GM21717 (cell line): ENCODE results near the gene INPP4B.

Experiments used
- ATAC-seq: cut with Tn5 transposase; IDR thresholded peaks from one replicate; pipeline ENCODE4 v1.9.1; 2021; ENCODE audit warnings: mild to moderate bottlenecking, moderate library complexity; ENCODE audit not compliant: unreplicated experiment

Gene INPP4B

DNA sequence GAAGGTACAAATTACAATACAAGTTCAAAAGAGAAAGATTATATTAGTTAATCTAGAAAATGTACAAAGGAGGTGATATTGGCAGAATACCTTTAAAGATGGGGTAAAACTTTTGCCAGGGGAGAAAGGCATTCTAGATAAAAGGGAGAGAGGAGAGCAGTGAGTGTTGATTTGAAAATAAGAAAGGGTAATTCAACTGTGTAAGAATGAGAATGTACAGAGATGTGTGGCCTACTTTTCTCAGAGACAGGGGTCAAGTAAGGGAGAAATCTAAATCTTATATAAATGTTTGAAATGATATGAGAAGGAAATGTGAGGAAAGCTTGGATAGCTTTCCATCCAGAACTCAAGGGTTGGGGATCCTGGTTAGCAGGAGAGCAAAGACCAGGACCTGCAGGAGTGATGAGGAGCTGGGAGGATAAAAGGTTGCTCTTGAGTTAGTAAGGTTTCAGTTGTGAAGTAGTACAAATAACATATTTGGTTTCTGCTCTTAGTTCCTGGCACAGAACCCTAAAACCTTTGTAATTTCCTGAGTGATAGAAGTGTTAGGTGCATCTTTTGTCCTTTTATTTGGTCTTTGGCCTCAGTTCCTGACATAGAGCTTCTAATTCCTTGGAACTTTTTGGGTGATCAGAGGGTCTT, 489.9 kb downstream of the INPP4B start:
- ATAC-seq, result no peak

DNA sequence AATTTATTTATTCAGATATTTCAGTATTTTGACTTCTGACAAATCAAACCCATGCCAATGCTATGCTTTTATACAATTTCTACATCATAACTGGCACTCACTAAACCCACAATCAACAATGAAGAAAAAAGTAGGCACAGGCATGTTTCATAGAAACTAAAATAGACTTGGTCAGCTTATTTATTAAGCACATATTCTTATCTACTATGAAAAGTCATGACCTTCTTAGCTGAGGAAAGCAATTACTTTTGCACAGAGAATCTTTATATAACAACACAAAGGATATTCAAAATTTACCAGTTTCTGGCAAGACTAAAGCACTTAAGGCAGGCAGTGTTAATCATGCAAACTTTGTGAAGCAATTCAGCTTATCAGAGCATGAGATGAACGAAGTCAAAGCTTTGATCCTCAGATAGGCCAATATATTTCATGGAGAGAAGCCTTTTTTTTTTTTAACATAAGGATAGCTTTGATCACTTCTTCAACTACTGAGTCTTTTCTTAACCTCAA, 490.6 kb downstream of the INPP4B start:
- no peak for ATAC-seq

DNA sequence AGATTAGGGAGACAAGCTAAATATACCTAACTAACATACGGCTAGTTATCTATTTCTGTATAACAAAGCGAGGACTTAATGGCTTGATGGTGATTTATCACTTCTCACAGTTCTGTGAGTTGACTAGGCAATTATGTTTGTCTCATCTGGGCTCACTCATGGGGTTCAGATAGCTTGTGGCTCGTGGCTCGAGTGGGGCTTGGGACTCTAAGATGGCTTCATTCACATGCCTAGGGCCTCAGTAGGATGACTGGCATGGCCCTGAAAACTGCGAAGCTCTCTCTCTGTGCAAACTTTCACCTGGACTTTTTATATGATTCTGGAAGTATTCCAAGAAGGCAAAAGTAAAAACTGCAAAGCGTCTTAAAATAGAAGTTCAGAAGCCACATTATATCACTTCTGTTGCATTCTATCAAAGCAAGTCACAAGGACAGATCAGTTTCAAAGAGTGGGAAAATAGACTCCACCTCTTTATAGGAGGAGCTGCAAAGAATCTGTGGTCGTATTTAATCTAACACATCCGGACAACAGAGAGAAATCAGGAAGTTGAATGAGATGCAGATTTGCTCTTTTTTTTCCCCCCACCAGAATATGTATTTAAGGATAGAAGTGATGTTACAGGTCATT, 491.2 kb downstream of the INPP4B start:
- ATAC-seq, result no peak

DNA sequence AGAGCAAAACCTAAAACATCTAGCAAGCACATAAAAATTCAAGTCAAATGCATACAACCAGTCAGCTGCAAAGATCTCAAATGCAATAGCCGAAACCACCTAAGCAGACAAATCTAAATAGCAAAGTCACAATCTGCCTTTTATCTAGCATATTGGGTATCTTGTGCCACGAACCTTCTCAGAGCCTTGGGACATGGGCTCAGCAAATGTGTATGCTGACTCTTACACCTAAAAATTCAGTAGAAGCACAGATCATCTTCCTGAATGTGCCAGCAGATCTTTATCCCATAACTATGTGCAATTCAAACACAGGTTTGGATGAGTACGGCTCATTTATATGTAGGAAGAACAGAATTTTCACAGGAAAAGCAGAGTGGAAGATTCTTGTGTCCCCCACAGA, 492.1 kb downstream of the INPP4B start:
- no peak for ATAC-seq

DNA sequence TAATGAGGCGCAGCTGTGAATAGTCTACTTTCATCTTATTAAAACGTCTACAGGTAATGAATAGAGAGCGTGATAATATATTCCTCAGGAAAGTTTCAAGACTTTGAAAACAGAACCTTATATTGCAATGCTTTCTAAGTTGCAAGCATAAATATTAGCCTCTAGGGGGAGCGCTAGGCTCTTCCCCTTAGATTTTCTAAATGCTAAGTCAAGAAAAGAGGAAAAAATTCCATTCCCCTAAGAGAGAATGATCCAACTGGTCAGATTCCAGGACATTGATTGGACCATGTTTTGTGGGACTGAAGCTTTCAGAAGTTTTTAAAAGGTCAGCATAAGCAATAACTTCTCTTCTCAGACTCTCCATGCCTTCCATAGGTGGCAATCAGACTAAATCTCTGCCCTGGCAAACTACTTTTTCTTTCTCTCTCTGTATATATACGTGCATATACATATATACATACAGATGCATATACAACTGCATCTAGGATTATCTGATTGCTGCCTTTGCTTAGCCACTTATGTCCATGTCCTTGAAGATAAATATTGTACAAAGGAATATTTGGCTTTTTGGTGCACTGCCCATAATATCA, 492.9 kb downstream of the INPP4B start:
- no peak for ATAC-seq

DNA sequence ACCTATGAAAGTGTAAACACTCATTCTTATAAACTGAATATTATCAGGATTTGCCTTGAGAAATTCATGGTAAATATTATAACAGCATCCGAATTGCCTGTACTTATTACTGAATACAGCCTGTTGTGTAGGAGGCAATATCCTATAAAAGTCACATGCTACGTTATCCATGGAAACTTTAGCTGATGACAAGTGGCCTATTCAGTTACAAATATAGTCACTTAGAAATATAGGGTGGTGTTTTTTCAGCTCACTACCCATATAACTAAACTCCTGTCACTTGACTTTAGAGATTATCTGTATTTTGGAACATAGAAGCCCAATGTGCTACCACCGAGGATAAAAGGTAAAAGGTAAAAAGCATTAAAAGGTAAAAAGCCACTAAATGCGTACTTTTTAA, 493.4 kb downstream of the INPP4B start:
- ATAC-seq, result no peak

DNA sequence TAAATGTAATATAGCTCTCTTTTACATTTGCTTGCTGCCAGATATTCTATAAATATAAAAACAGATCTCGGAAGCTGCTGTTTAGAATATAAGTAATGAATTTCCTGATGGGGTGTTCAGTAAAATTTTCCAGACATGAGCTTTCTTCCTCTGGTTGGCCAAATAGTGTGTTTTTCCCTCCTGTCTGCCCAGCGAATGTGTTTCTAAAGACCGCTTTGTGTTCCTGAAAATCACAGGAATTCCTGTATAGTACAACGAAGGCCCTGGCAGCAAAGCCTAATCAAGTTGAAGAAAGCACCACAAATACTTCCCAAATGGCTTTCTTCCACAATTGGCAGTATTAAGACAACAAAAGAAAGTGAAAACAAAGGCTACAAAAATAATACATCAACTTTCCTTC, 494.1 kb downstream of the INPP4B start:
- ATAC-seq, result no peak

DNA sequence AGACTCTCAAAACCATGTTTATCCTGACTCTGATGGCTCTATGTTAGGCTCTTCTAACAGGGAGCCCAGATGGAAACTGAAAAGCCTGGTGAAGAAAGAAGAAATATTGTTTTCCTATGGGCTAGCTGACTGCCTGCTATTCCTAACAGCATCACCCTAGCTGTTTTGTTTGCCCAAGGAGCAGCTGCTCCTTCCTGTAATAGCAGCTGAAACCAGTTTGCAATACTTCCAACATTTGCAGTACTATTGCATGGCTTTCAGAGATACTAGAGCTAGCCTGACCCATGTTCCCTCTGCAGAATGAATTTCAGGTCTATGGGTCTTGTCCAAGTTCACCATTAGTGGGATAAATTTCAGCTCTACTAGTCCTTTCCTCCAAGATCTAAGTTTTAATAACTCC, 495.2 kb downstream of the INPP4B start:
- no peak for ATAC-seq

DNA sequence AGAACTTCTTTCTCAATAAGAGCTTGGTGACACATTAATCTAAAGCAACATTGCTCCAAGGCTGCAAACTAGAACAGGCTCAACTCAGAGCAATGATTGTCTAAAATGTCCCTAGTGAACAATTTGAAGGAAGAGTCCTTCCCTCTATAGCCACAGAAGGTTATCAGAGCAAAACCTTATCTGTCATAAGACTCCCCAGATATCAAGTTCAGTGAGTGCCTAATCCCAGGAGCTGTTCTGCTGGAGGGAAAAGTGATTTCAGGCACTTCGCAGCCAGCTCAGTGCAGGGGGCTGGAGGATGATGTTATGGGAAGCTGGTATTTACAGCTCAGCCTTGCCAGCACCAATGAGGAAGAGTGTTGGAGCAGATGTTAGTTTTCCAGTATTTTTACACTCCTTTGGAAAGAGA, 497.5 kb downstream of the INPP4B start:
- no peak for ATAC-seq

DNA sequence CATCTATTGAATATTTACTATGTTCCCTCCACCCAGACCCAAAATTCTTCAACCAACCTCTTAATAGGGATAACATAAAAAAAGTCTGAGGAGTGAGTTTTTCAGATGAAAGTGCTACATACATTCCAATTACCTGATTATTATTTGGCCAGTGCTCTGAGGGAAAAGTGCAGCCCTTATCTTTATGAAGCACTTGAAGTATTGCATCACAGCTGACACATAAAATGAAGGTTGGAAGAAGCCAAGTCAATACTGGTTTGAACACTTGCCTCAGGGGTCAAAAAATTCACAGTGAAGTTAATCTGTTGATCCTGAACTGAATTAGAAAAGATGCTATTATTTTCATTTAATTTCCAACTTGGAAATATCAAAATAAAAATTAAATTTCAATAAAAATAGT, 498.9 kb downstream of the INPP4B start:
- ATAC-seq, result no peak

DNA sequence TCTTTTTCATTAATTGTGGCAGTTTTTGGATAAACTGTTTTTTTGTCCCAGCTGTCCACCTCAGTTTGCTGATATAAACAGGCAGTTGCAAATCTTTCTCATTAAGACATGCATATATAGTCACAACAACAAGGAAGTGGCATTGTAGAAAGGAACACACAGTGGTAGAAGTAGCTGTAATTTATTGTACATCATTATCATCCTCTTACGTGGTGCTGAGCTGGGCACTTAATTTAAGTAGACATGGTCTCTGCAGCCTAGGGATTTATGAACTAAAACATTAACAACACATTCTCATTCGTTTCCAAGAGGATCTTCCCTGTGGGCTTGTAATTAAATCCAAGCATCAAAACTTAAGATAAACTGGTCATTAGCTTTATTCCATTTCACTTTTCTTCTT, 500.2 kb downstream of the INPP4B start:
- ATAC-seq, result no peak

DNA sequence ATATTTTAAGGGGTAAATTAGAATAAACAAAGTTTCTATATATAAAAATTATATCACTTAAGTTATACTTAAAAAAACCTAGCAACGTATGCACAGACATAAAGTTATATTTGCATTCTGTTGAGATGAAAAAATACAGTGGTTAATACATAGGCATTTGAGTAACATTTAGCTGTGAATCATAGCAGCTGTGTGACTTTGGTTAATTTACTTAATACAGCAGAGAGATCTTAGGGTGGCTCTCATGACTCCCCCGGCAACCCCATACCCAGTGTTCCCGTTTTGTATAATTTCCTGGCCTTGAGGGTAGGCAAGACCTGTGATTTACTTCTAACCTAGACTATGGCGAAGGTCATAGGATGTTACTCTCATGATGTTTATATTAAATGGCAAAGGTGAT, 504.8 kb downstream of the INPP4B start:
- ATAC-seq, result no peak

DNA sequence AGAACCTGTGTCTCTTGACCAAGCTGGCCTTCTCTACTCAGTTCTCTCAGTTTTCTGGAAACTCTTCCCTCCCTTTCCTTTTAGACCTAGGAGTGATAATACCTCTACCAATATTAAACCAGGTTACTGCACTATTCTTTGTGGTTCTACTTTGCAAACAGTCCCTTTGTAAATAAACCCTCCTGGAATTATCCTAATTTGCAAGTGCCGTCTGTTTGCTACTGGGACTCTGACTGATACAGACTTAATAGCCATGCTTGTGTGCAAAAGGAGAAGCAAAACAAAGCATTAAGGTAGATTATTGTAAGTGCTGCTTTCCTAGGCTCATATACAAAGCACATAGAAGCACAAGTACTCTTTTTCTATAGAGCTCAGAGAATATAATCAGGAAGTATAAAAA, 507.0 kb downstream of the INPP4B start:
- ATAC-seq, result no peak

DNA sequence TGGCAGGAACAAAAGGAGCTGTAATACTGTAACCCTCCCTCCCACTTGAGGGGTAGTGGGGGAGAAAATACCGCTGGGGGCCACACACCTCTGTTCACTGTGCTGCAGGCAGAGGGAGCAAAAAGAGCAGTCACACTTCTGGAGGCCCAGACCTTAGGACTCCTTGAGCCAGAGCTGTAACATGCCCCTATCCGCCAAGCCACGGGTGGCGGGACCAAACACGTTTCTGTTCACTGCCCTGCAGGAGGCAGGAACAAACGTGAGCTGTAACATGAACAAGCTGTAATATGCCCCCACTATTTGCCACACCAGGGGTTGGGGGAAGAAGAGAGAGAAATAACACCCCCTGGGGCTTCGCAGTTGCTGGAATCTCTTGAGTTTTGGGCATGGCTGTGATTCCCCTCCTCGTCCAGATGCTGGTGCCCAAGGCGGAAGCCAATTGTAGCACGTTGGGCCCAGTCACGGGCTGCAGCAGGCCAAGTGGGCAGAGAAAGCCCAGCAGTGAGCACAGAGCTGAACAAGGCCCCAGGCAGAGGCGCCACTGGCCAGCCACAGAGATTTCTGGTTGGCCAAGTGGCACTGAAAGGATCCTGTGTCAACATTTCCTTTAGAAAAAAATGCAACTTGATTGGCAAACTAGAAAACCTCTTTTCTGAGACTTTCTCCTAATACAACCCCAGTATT, 509.7 kb downstream of the INPP4B start:
- ATAC-seq, result no peak

DNA sequence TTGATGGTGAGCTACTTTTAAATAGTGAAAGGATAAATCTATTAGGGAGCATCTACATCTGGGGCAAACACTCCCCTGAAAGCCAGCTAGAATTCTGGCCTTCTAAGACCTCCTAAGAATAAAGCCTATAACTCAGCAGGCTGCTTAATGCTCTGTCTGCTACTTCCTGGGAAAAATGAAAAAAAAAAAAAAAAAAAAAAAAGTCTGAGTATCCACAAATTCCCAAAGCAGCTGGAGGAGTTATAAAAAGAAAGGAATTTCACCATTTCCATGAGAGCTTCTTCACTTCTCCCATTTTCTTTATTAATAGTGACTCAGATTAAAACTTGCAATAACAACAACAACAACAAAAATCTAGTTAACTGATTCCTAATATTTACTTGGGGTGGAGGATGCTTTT, 511.2 kb downstream of the INPP4B start:
- ATAC-seq, result no peak

DNA sequence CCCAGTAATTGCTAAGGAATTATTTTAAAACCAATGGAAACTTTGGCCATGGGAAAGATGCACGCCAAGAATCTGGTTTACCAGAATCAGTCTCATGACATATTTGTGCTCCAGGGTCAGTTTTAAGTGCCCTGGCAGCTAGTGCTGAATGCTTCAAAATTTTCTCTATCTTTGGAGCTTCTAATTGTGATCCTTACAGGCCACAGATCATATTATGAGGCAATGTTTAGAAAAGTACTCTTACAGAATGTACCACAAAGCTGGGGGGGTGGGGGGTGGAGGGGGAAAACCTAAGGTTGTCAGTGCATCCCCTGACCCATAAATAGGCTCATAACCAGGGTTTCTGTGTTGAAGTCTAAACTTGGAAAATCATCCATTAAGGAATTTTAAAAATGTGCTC, 514.5 kb downstream of the INPP4B start:
- ATAC-seq, result no peak

DNA sequence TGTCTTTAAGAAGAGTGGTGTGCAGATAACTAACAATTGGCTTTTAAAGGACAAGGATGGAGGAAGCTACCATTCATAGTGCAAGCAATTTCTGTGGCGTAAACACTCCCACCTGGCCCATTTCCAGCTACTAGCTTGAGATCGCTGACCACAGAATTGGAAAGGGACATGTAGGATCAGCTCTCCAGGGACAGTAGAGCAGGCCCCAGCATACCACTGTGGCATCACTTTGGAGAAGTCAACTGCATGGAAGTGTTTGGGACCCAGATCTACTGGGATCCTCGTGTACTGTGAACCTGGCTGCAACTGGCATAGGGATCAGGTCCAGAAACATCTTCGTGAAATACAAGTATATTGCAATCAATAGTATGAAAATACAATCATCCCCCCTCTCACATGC, 515.0 kb downstream of the INPP4B start:
- no peak for ATAC-seq

DNA sequence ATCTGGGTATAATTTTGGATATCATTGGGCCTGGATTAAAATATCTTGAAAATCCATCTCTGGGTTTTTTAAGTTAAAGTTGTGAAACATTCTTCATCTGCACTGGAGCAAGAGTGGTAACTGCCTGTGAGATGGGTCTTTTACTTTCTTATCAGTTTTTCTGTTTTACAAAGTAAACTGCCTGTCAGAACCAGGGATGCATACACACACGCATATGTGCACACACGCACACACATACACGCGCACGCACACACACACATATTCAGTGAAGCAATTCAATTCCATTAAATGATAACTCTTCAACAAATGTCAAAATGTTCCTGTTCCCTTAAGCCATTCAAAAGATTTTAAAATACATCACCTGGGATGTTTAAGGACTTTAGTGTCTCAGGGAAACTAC, 515.8 kb downstream of the INPP4B start:
- no peak for ATAC-seq

DNA sequence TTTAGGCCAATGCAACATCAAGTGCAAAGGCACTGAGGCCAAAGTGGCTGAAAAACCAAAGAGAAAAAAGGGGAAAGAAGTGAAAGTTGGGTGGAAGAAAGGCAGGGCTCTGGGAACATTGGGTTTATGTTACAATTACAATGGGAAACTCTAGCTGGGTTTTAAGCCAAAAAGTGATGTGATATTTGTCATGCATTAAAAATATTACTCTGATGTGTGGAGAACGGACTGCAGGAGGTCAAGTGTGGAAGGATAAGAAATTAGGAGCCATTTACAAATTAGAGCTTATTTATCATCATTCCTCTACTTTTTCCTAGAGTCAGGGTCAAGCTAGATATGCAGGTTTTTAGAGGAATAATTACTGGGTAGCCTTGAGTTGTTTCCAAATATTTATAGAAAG, 516.8 kb downstream of the INPP4B start:
- no peak for ATAC-seq

DNA sequence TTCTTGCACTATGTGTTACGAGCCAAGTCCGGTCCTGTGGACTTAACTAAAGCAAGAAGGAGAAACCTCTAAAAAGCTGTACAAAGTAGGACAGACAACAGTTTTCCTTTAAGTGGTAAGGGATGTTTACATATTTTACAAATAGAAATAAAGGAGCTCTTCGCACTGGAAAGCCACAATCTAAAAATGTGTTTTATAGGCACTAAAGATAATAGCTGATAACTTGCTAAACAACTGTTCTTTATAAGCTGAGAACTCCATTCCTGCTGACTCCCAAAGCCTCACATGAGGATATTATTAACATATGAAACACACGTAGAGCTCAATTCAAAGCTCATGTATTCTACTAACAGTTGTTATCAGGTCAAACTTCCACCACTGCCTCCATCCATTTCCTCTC, 519.9 kb downstream of the INPP4B start:
- ATAC-seq, result no peak

DNA sequence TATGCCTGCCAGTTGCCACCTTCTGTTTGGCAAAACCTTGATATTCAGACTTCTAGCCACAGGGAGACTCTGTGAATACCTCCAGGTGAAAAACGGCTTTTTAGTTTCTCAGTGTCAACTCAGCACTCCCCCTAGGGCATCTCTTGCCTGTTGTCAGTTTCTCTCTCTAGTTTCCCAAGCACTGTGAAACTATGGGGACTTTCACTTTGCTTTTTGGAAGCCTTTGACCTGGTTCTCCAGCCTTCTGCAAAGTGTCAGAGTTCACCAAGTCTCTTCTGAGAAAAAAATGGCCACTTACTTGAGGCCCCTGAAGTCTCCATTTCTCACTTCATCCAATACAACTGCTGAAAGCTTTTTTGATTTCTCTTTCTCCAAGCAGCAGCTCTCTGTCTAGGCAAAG, 521.5 kb downstream of the INPP4B start:
- peak; percentile 80 for ATAC-seq

DNA sequence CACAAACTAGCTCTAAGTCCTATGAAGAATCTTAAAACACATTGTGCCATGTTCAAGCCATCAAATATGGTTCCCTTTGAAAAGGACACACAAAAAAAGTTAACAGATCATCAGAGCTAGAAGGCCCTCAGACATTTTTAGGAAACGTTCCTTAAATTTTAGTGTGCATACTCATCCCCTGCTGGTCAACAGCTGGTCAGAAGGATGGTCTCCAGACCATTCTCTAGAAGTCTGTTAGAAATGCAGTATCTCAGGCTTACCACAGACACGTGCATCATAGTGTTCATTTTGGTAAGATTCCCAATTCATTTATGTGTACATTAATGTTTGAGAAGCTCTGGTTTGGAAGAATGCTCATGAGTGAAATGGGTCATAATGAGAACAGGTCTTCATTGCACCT, 523.1 kb downstream of the INPP4B start:
- no peak for ATAC-seq
